ENCODE measurements around the gene CHN2.

The CHN2 gene

DNA sequence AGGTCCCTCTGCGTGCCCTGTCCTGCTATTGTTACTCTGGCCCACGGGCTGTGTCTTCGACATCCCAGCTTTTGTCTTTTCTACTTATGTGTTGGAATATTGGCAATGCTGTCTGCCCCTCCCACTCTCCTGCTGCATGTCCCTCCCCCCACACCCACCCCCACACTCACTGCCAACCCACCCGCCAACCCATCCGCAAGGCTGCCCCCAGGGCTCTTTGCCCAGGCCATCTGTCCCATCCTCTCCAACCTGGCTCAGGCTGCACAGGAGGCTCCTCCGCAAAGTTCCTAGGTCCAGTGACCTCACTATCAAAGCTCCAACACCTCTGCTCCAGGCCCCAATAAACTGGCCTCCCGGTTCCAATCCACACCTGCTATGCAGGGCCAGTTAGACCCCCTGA lies 202.0 kb downstream of the CHN2 start:
- Histone ChIP-seq H3K27me3 (ENCODE audit: insufficient read depth, low read depth) (no peaks in the 10 kb centered on the region), H3K27ac (no peak overlapping the region), H3K36me3 (ENCODE audit: insufficient read depth) (no peaks in the 10 kb centered on the region), H3K4me2 (no peak overlapping the region), H3K4me3 (IDR thresholded peaks at IDR 0.05; ENCODE audit: insufficient read depth, low read depth, low read length) (no peak overlapping the region), H2AFZ (ENCODE audit: low read depth) (no peak overlapping the region), H3K79me2 (ENCODE audit: insufficient read depth, low read depth) (no peaks in the 10 kb centered on the region), H4K20me1 (ENCODE audit: insufficient read depth) (no peaks in the 10 kb centered on the region), H3K4me1 (ENCODE audit: low read depth, poor library complexity, severe bottlenecking) (peaks cover 14% of the 10 kb centered on the region), H3K9ac (no peak overlapping the region)
- TF ChIP-seq, protein P1, sequence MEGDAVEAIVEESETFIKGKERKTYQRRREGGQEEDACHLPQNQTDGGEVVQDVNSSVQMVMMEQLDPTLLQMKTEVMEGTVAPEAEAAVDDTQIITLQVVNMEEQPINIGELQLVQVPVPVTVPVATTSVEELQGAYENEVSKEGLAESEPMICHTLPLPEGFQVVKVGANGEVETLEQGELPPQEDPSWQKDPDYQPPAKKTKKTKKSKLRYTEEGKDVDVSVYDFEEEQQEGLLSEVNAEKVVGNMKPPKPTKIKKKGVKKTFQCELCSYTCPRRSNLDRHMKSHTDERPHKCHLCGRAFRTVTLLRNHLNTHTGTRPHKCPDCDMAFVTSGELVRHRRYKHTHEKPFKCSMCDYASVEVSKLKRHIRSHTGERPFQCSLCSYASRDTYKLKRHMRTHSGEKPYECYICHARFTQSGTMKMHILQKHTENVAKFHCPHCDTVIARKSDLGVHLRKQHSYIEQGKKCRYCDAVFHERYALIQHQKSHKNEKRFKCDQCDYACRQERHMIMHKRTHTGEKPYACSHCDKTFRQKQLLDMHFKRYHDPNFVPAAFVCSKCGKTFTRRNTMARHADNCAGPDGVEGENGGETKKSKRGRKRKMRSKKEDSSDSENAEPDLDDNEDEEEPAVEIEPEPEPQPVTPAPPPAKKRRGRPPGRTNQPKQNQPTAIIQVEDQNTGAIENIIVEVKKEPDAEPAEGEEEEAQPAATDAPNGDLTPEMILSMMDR (conservative IDR thresholded peaks at IDR 0.05; ENCODE audit: low read depth, low read length), result no peak

DNA sequence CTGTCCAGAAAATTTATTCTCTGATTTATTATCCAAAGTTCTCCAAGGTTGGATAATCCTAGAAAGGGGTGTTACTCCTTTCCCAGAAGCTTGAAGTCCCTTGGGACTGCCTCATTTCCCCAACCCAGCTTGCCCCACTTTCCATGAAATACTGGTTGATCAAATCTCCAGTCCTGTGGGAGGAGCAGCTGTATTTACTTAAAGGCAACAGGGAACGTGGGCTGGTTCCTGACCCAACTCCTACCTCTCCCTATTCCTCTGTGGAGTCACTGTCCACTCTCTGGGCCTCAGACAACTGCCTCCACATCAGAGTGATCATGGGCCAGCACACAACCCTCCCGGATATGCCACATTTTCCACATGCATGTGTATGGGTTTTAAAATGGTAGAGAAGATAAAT lies 202.8 kb downstream of the CHN2 start:
- peak overlapping the region; percentile 27; the same call in 1 of the 2 replicates for H3K4me2 ChIP-seq
- no peaks in the 10 kb centered on the region for H4K20me1 ChIP-seq (ENCODE audit: insufficient read depth)
- no peak overlapping the region for H3K27ac ChIP-seq
- H3K79me2 ChIP-seq (ENCODE audit: insufficient read depth, low read depth), result no peaks in the 10 kb centered on the region
- no peak overlapping the region for H3K4me3 ChIP-seq (IDR thresholded peaks at IDR 0.05; ENCODE audit: insufficient read depth, low read depth, low read length)
- H3K9ac ChIP-seq, result no peak overlapping the region
- no peaks in the 10 kb centered on the region for H3K27me3 ChIP-seq (ENCODE audit: insufficient read depth, low read depth)
- H3K36me3 ChIP-seq (ENCODE audit: insufficient read depth), result no peaks in the 10 kb centered on the region
- TF ChIP-seq, protein P1 (conservative IDR thresholded peaks at IDR 0.05; ENCODE audit: low read depth, low read length), result no peak
- peaks cover 14% of the 10 kb centered on the region for H3K4me1 ChIP-seq (ENCODE audit: low read depth, poor library complexity, severe bottlenecking)
- H2AFZ ChIP-seq (ENCODE audit: low read depth), result no peak overlapping the region

DNA sequence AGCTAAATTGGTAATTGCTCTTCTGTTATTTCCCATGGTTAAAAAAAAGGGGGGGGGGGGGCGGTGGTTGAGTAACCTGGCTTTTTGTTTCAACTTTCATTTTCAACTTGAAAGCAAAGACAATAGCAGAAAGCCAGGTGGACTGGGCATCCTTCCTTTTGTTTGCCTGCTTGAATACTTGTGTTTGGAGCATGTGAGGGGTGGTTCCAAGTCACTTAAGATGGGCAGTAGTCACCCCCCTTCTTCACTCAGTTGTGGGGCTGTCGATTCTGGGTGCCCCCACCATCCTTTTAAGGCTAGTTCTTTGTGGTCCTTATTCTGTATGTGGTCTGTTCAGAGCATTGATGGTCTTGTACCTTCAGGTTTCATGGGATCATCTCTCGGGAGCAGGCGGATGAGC lies 203.4 kb downstream of the CHN2 start:
- Histone ChIP-seq H2AFZ (ENCODE audit: low read depth) (no peak overlapping the region), H3K36me3 (ENCODE audit: insufficient read depth) (no peaks in the 10 kb centered on the region), H3K27me3 (ENCODE audit: insufficient read depth, low read depth) (no peaks in the 10 kb centered on the region), H3K4me3 (IDR thresholded peaks at IDR 0.05; ENCODE audit: insufficient read depth, low read depth, low read length) (no peak overlapping the region), H3K79me2 (ENCODE audit: insufficient read depth, low read depth) (no peaks in the 10 kb centered on the region), H3K9ac (no peak overlapping the region), H4K20me1 (ENCODE audit: insufficient read depth) (no peaks in the 10 kb centered on the region), H3K4me1 (ENCODE audit: low read depth, poor library complexity, severe bottlenecking) (peaks cover 14% of the 10 kb centered on the region), H3K27ac (no peak overlapping the region), H3K4me2 (peak overlapping the region; percentile 27; the same call in 1 of the 2 replicates)
- TF ChIP-seq, protein P1 (conservative IDR thresholded peaks at IDR 0.05; ENCODE audit: low read depth, low read length), result no peak

DNA sequence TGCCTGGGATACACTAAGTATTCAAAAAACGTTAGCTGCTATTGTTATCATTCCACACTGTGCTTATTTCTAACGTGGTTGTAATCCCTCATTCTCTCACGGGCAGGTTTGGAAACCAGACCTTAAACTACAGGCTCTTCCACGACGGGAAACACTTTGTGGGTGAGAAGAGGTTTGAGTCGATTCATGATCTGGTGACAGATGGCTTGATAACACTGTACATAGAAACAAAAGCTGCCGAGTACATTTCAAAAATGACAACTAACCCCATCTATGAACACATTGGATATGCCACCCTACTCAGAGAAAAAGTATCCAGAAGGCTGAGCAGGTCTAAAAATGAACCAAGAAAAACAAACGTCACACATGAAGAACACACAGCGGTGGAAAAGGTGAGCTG lies 205.9 kb downstream of the CHN2 start:
- Histone ChIP-seq H3K9ac (no peak overlapping the region), H3K27me3 (ENCODE audit: insufficient read depth, low read depth) (no peaks in the 10 kb centered on the region), H3K27ac (no peak overlapping the region), H3K4me1 (ENCODE audit: low read depth, poor library complexity, severe bottlenecking) (peaks cover 14% of the 10 kb centered on the region), H3K36me3 (ENCODE audit: insufficient read depth) (no peaks in the 10 kb centered on the region), H4K20me1 (ENCODE audit: insufficient read depth) (no peaks in the 10 kb centered on the region), H2AFZ (ENCODE audit: low read depth) (no peak overlapping the region), H3K79me2 (ENCODE audit: insufficient read depth, low read depth) (no peaks in the 10 kb centered on the region), H3K4me3 (IDR thresholded peaks at IDR 0.05; ENCODE audit: insufficient read depth, low read depth, low read length) (no peak overlapping the region), H3K4me2 (no peak overlapping the region)
- TF ChIP-seq, protein P1 (conservative IDR thresholded peaks at IDR 0.05; ENCODE audit: low read depth, low read length), result no peak

Measured in KMS-11 (cell line).